ENCODE results near the gene CPAMD8.
"Not testable (repeated sequence)": the region's sequence is repeated elsewhere in the genome, so short reads cannot be mapped to it uniquely, and the experiment has no call there.

CPAMD8 gene

GRCh38 chr19:17001603-17002183 lies 24.9 kb downstream of the CPAMD8 start:
- DNase-seq (ENCODE audit: low read depth) = no peak

- DNase-seq (ENCODE audit: low read depth) = no peak
These were observed 27.9 kb downstream of the CPAMD8 start for GRCh38 chr19:16998635-16999194.

DNA sequence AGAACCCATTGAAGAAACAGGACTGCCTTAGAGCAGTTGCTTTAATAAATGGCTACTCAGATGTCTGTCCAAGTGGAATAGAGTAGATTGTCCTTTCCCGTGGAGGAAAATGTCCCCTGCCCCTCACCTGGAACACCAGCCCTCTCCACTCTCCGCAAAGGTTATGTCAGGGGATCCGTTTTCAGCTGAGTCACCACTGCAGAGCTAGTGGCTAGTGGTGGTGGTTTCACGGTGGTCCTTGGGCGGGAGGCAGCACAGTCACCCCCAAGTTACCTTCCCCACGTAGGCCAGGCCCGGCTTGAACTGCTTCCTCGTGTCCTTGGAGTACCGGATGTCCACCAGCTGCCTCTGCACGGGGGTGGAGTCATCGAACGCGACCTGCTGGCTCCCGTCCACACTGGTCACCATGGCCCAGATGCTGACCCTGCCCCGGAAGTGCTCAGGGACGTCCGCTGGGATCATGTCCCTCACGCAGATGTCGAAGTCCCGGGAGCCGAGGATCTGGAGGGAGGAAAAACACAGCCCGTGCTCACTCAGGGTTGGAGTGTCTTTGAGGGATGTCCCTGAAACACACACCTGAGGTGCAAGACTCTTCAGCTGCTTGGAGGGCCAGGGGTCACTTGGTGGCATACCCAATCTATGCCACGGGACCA lies 29.6 kb downstream of the CPAMD8 start:
- DNase-seq (ENCODE audit: low read depth) = not testable (repeated sequence)

- DNase-seq (ENCODE audit: low read depth) = no peak
These were observed 37.9 kb downstream of the CPAMD8 start for GRCh38 chr19:16988661-16989060.

DNA sequence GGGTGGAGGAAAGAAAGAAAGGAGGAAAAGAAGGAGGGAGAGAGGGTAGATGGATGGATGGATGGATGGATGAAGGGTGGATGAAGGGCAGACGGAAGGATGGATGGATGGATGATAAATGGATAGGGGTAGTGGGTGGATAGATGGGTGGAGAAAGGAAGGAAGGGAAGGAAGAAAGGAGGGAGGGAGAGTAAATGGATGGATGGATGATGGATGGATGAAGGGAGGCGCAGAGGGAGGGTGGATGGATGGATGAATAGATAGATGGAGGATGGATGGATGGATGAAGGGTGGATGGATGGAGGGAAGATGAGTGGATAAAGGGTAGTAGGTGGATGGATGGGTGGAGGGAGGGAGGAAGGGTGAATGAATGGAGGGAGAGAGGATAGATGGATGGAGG lies 41.2 kb downstream of the CPAMD8 start:
- no peak for DNase-seq (ENCODE audit: low read depth)

GRCh38 chr19:16982586-16982985 lies 44.0 kb downstream of the CPAMD8 start:
- not testable (repeated sequence) for DNase-seq (ENCODE audit: low read depth)

GRCh38 chr19:16978839-16979802 lies 47.5 kb downstream of the CPAMD8 start:
- no peak for DNase-seq (ENCODE audit: low read depth)

DNA sequence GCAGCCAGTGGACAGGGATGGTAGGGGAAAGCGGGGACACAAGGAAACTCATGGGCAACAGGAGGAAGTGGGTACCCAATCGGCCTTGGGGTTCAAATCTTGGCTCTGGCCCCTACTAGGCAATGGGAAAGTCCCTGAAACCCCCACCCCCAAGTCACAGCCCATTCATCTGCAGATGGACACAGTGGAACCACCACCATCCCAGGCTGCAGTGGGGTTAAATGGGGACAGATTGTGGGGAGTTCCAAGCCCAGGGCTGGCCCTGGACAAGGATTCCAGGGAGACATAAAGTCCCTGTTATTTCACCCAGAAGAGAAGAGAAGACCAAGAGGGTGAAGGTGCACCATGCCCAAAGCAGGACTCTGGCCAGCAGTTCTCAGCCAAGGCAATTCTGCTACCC lies 48.5 kb downstream of the CPAMD8 start:
- DNase-seq (ENCODE audit: low read depth) = no peak

DNA sequence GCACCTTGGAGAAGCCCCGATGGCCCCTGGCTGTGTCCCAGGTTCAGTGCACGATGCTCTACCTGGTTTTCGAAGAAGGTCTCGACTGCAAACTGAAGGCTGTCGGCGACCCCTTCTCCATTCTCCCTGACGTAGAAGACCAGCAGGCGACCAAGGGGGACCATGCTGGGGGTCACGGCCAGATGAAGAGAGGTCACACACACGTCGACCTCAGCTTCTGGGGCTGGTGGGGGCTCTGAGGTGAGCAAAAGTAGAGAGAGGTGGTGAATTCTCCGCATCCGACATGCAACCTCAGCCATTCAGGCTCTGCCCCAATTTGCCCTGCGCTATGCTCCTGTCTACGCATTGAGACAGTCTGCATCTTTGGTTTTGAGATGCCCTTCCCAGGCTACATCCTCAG lies 49.3 kb downstream of the CPAMD8 start:
- DNase-seq (ENCODE audit: low read depth) = no peak

DNA sequence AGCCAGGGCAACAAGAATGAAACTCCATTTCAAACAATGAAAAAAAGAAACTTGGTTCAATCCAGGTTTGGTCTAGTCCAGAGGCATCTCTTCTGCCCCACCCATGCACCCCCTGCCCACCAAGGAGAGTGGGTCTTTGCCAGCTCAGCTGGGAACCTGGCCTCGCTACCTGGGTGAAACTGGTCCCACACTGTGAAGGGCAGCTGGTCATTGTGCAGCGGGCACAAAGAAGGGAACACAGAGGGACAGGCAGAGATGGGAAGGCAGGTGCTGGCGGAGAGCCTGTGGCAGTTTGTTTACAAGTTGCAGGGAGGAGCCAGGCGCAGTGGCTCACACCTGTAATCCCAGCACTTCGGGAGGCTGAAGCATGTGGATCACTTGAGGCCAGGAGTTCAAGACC lies 50.2 kb downstream of the CPAMD8 start:
- no peak for DNase-seq (ENCODE audit: low read depth)

- no peak for DNase-seq (ENCODE audit: low read depth)
These were observed 55.8 kb downstream of the CPAMD8 start for GRCh38 chr19:16970821-16971220.

DNA sequence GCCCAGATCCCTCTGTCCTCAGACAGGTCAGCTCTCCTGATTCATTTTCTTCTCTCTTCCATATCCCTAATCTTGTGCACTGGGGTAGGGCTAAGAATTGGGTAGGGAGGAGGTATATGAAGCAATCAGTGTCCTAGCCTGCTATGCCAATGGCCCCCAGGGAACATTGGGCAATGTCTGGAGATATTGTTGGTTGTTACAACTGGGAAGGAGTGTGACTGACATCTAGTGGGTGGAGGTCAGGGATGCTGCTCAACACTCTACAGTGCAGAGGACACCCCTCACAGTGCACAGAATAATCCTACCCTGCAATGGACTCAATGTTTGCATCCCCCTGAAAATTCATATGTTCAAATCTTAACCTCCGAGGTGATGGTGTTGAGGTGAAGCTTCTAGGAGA lies 57.5 kb downstream of the CPAMD8 start:
- no peak for DNase-seq (ENCODE audit: low read depth)

DNA sequence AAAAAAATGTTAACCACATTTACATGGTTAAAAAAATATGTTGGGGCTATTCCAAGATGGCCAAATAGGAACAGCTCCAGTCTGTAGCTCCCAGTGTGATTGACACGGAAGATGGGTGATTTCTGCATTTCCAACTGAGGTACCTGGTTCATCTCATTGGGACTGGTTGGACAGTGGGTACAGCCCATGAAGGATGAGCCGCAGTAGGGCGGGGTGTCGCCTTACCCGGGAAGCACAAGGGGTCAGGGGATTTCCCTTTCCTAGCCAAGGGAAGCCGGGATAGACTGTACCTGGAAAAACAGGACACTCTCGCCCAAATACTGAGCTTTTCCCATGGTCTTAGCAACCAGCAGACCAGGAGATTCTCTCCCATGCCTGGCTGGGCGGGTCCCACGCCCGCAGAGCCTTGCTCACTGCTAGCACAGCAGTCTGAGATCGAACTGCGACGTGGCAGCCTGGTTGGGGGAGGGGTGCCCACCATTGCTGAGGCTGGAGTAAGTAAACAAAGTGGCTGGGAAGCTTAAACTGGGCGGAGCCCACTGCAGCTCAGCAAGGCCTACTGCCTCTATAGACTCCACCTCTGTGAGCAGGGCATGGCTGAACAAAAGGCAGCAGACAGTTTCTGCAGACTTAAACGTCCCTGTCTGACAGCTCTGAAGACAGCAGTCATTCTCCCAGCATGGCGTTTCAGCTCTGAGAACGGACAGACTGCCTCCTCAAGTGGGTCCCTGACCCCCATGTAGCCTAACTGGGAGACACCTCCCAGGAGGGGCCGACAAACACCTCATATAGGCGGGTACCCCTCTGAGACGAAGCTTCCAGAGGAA lies 65.4 kb downstream of the CPAMD8 start:
- DNase-seq (ENCODE audit: low read depth) = not testable (repeated sequence)

DNA sequence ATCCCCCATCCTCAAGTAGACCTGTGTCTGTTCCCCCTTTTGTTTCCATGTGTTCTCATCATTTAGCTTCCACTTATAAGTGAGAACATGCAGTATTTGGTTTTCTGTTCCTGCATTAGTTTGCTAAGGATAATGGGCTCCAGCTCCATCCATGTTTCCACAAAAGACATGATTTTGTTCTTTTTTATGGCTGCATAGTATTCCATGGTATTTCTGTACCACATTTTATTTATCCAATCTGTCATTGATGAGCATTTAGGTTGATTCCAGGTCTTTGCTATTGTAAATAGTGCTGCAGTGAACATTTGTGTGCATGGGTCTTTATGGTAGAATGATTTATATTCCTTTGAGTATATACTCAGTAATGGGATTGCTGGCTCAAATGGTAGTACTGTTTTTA lies 68.3 kb downstream of the CPAMD8 start:
- DNase-seq (ENCODE audit: low read depth) = not testable (repeated sequence)

DNA sequence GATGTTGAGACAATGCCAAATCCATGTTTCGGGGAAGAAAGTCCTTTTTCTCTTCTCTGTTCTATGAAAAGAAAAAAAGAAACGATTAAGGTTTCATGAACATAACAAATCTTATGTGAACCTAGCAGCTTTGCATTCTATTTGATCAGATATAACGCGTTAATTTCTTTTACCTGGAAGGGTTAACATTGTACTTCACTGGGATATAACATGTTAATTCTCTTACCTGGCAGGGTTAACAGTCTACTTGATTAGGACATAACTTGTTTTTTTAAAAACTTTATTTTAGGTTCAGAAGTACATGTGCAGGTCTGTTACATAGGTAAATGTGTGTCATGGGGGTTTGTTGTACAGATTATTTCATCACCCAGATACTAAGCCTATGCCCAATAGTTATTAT lies 68.8 kb downstream of the CPAMD8 start:
- DNase-seq (ENCODE audit: low read depth) = no peak

GRCh38 chr19:16957151-16957701 lies 69.4 kb downstream of the CPAMD8 start:
- no peak for DNase-seq (ENCODE audit: low read depth)

- no peak for DNase-seq (ENCODE audit: low read depth)
These were observed 71.4 kb downstream of the CPAMD8 start for GRCh38 chr19:16955161-16955560.

DNA sequence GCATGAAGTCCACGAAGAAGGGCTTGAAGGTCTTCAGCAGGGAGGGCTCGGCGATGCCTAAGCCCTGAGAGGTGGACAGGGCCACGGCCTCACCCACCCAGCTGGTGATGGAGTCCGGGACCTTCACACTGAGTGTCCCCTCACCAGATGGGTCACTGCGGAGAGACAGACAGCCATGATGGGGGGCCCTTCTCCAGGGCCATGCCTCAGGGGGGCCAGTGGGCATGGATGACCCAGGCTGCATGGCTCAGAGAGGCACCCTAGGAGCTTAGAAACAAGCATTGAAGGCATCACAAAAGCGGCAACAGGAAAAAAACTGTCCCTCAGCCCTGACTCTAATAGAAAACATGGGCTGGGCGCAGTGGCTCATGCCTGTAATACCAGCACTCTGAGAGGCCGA lies 74.6 kb downstream of the CPAMD8 start:
- no peak for DNase-seq (ENCODE audit: low read depth)

DNA sequence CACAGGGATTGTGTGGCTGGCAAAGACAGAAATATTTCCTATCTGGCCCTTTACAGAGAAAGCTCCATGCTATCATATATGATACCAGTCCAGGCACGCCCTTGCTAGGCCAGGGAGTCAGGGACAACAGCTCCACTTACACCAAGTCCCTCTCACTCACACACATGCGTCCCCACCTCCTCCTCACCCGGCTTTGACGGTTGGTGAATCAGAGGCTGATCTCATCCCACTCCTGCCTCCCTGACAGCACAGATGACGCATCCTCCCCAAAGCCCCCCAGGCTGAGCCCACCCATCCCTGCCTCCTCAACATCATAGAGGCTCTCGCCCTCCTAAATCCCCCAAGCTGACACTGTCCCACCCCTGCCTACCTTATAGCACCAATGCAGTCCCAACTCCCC lies 75.1 kb downstream of the CPAMD8 start:
- no peak for DNase-seq (ENCODE audit: low read depth)

- DNase-seq (ENCODE audit: low read depth) = no peak
These were observed 77.0 kb downstream of the CPAMD8 start for GRCh38 chr19:16949496-16950023.

Measured in HS-5 (cell line).